ENCODE data around the gene RHOT2.

- TF ChIP-seq POLR2AphosphoS5 (IDR thresholded peaks at IDR 0.05; ENCODE audit: low read depth, low read length) (no peak), POLR2A (IDR thresholded peaks at IDR 0.05; ENCODE audit: low read depth, low read length) (no peak), PAX5 (IDR thresholded peaks at IDR 0.05; ENCODE audit: insufficient read depth, low read length, severe bottlenecking) (no peak), TAF1 (IDR thresholded peaks at IDR 0.05; ENCODE audit: low read depth, low read length) (no peak), SPI1 (IDR thresholded peaks at IDR 0.05; ENCODE audit: low read depth, low read length) (no peak)
Measured at GRCh38 chr16:686459-687260, 18.7 kb downstream of the RHOT2 start.

Data from GM12891 (cell line).